Measurements from ENCODE around the gene ZNF710.

The ZNF710 gene

GRCh38 chr15:90080818-90081393, 79.8 kb downstream of the ZNF710 start:
- DNase-seq (ENCODE audit: low read depth in 2 of 2): no peak

- no peak for DNase-seq (ENCODE audit: low read depth in 2 of 2)
These were observed 81.1 kb downstream of the ZNF710 start for GRCh38 chr15:90082140-90082715.

GRCh38 chr15:90083419-90083818, 82.3 kb downstream of the ZNF710 start:
- no peak for DNase-seq (ENCODE audit: low read depth in 2 of 2)

- no peak for DNase-seq (ENCODE audit: low read depth in 2 of 2)
These were observed 83.0 kb downstream of the ZNF710 start for GRCh38 chr15:90083954-90084607.

GRCh38 chr15:90084876-90085423, 83.8 kb downstream of the ZNF710 start:
- DNase-seq (ENCODE audit: low read depth in 2 of 2): no peak

GRCh38 chr15:90085565-90085964, 84.4 kb downstream of the ZNF710 start:
- no peak for DNase-seq (ENCODE audit: low read depth in 2 of 2)

- no peak for DNase-seq (ENCODE audit: low read depth in 2 of 2)
These were observed 85.7 kb downstream of the ZNF710 start for GRCh38 chr15:90086868-90087268.

GRCh38 chr15:90087454-90088154, 86.5 kb downstream of the ZNF710 start:
- DNase-seq (ENCODE audit: low read depth in 2 of 2): no peak

- no peak for DNase-seq (ENCODE audit: low read depth in 2 of 2)
These were observed 89.2 kb downstream of the ZNF710 start for GRCh38 chr15:90090226-90090848.

GRCh38 chr15:90091156-90091931, 90.2 kb downstream of the ZNF710 start:
- no peak for DNase-seq (ENCODE audit: low read depth in 2 of 2)

GRCh38 chr15:90095521-90095959, 94.4 kb downstream of the ZNF710 start:
- DNase-seq (ENCODE audit: low read depth in 2 of 2): no peak

- no peak for DNase-seq (ENCODE audit: low read depth in 2 of 2)
These were observed 96.4 kb downstream of the ZNF710 start for GRCh38 chr15:90097475-90097874.

GRCh38 chr15:90099072-90099867, 98.1 kb downstream of the ZNF710 start:
- DNase-seq (ENCODE audit: low read depth in 2 of 2): no peak

- peak in 1 of 2 experiments; percentile 20 for DNase-seq (ENCODE audit: low read depth in 2 of 2)
These were observed 99.0 kb downstream of the ZNF710 start for GRCh38 chr15:90099868-90100831.

GRCh38 chr15:90101130-90101968, 100.2 kb downstream of the ZNF710 start:
- DNase-seq (ENCODE audit: low read depth in 2 of 2): no peak

GRCh38 chr15:90101969-90102890, 101.1 kb downstream of the ZNF710 start, which contains the start of gene IDH2:
IDH2 (minus strand) TSS chr15:90102468; CDS start chr15:90102390, 78 bp downstream.
- peak in 1 of 2 experiments; percentile 34 for DNase-seq (ENCODE audit: low read depth in 2 of 2)
